ENCODE measurements around the gene FTSJ3. TPM values are rescaled to one million over a fixed set of nuclear protein-coding genes. Genes with fewer than 3 reads are reported as not detected.

The FTSJ3 gene
- total RNA-seq, 1 experiment from 2014 or later, result 82.4 TPM

DNA sequence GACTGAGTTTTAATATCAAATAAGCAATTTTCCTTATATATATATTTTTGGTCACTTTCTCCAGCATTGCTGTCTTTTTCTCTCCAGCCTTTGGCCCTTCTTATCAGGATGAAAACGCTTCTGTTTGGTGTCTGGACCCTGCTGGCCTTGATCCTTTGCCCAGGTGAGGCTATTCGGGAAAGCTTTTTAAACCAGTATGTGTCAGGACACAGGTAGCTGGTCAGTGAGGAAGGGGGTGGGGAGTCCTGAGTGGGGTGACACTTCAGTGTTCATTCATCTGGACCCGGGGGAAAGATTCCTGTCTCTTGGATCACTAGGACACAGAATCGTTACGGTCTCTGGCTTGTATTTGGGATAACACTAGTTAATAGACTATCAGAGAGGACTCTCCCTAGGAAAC is 27.2 kb upstream of the FTSJ3 start:
- intact Hi-C loops (cut with micrococcal nuclease), result no loop called here
- H3K4me1 ChIP-seq (ENCODE audit: insufficient read depth, low read length), result no peaks in the 10 kb centered on the region
- H3K4me2 ChIP-seq (ENCODE audit: low read length), result no peak overlapping the region
- H3K79me2 ChIP-seq (ENCODE audit: low read length), result no peaks in the 10 kb centered on the region
- no peaks in the 10 kb centered on the region for H4K20me1 ChIP-seq (ENCODE audit: low read length)
- no peak for DNase-seq
- TF ChIP-seq, protein P1, sequence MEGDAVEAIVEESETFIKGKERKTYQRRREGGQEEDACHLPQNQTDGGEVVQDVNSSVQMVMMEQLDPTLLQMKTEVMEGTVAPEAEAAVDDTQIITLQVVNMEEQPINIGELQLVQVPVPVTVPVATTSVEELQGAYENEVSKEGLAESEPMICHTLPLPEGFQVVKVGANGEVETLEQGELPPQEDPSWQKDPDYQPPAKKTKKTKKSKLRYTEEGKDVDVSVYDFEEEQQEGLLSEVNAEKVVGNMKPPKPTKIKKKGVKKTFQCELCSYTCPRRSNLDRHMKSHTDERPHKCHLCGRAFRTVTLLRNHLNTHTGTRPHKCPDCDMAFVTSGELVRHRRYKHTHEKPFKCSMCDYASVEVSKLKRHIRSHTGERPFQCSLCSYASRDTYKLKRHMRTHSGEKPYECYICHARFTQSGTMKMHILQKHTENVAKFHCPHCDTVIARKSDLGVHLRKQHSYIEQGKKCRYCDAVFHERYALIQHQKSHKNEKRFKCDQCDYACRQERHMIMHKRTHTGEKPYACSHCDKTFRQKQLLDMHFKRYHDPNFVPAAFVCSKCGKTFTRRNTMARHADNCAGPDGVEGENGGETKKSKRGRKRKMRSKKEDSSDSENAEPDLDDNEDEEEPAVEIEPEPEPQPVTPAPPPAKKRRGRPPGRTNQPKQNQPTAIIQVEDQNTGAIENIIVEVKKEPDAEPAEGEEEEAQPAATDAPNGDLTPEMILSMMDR (conservative IDR thresholded peaks at IDR 0.05; ENCODE audit: low read depth, low read length), result no peak
- TF ChIP-seq EZH2phosphoT487 (IDR thresholded peaks at IDR 0.05; ENCODE audit: borderline replicate concordance, low read length) (no peak), EZH2 (IDR thresholded peaks at IDR 0.05; ENCODE audit: low read length, unreplicated experiment) (no peak)
- peaks cover 1% of the 10 kb centered on the region; the same call in 1 of the 2 replicates for H3K27me3 ChIP-seq (ENCODE audit: low read length)
- H3K4me3 ChIP-seq (ENCODE audit: low read length), result no peak overlapping the region
- POLR2A ChIA-PET (ENCODE audit: unreplicated experiment), result no interaction called here
- no peak overlapping the region for H3K9ac ChIP-seq (ENCODE audit: low read length)
- no peaks in the 10 kb centered on the region for H3F3A ChIP-seq (ENCODE audit: low read length, unreplicated experiment)
- H3K36me3 ChIP-seq (ENCODE audit: low read depth, low read length), result no peaks in the 10 kb centered on the region
- no peak for ATAC-seq
- CTCF ChIA-PET, result no interaction called here
- BruUV-seq (replicated peaks), result no TSS peak
- no peak overlapping the region for H3K27ac ChIP-seq (ENCODE audit: low read length)
- no peak overlapping the region for H2AFZ ChIP-seq (ENCODE audit: low read length)
- no peaks in the 10 kb centered on the region for H3K9me2 ChIP-seq (replicated peaks; ENCODE audit: low read length)
- H3K9me3 ChIP-seq (ENCODE audit: low read length), result no peaks in the 10 kb centered on the region

DNA sequence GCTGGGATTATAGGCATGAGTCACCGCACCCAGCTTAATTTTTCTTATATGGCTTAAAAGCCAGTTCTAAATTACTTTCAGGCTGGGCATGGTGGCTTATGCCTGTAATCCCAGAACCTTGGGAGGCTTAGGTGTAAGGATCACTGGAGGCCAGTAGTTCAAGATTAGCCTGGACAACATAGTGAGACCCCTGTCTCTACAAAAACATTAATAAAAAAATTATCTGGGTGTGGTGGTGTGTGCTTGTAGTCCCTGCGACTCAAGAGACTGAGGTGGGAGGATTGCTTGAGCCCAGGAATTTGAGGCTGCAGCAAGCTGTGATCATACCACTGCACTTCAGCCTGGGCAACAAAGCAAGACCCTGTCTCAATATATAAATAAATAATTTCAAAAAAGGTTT is 25.8 kb upstream of the FTSJ3 start:
- POLR2A ChIA-PET (ENCODE audit: unreplicated experiment), result no interaction called here
- DNase-seq, result no peak
- Histone ChIP-seq H3F3A (ENCODE audit: low read length, unreplicated experiment) (no peaks in the 10 kb centered on the region), H3K79me2 (ENCODE audit: low read length) (no peaks in the 10 kb centered on the region), H3K27me3 (ENCODE audit: low read length) (no peaks in the 10 kb centered on the region), H2AFZ (ENCODE audit: low read length) (no peak overlapping the region), H3K36me3 (ENCODE audit: low read depth, low read length) (no peaks in the 10 kb centered on the region), H4K20me1 (ENCODE audit: low read length) (no peaks in the 10 kb centered on the region), H3K9me2 (replicated peaks; ENCODE audit: low read length) (no peaks in the 10 kb centered on the region), H3K4me3 (ENCODE audit: low read length) (no peak overlapping the region), H3K9ac (ENCODE audit: low read length) (no peak overlapping the region), H3K4me1 (ENCODE audit: insufficient read depth, low read length) (no peaks in the 10 kb centered on the region), H3K27ac (ENCODE audit: low read length) (no peak overlapping the region), H3K9me3 (ENCODE audit: low read length) (peaks cover under 1% of the 10 kb centered on the region; the same call in 1 of the 2 replicates), H3K4me2 (ENCODE audit: low read length) (no peak overlapping the region)
- no TSS peak for BruUV-seq (replicated peaks)
- TF ChIP-seq EZH2phosphoT487 (IDR thresholded peaks at IDR 0.05; ENCODE audit: borderline replicate concordance, low read length) (no peak), EZH2 (IDR thresholded peaks at IDR 0.05; ENCODE audit: low read length, unreplicated experiment) (no peak)
- intact Hi-C loops (cut with micrococcal nuclease), result no loop called here
- no peak for ATAC-seq
- CTCF ChIA-PET, result interaction anchor here (1.0 kb wide), 1 partner anchor 13 kb away, joined by 6 read pairs; no protein-coding TSS in a partner anchor

DNA sequence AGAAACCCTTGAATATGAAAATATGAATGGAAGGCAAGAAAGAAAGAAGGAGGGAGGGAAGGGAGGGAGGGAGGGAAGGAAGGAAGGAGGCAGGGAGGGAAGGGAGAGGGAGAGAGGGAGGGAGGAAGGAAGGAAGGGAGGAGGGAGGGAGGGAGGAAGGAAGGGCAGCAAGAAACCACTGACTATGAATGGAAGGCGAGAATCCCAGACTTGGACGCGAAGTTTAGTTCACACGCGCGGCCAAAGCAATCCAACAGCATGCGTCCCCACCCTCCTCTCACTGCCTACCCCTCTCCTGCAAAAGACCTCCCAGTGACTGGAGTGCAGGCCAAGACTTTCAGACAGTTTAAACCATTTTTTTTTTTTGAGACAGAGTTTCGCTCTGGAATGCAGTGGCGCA is 22.9 kb upstream of the FTSJ3 start:
- Histone ChIP-seq H3K4me2 (ENCODE audit: low read length) (no peak overlapping the region), H3K27me3 (ENCODE audit: low read length) (no peaks in the 10 kb centered on the region), H3K9ac (ENCODE audit: low read length) (no peak overlapping the region), H3K4me3 (ENCODE audit: low read length) (no peak overlapping the region), H3K9me2 (replicated peaks; ENCODE audit: low read length) (no peaks in the 10 kb centered on the region), H3K9me3 (ENCODE audit: low read length) (peaks cover 3% of the 10 kb centered on the region; the same call in 1 of the 2 replicates), H4K20me1 (ENCODE audit: low read length) (no peaks in the 10 kb centered on the region), H3K4me1 (ENCODE audit: insufficient read depth, low read length) (no peaks in the 10 kb centered on the region), H3K27ac (ENCODE audit: low read length) (no peak overlapping the region), H3F3A (ENCODE audit: low read length, unreplicated experiment) (no peaks in the 10 kb centered on the region), H3K79me2 (ENCODE audit: low read length) (no peaks in the 10 kb centered on the region), H2AFZ (ENCODE audit: low read length) (no peak overlapping the region), H3K36me3 (ENCODE audit: low read depth, low read length) (no peaks in the 10 kb centered on the region)
- ATAC-seq, result no peak
- TF ChIP-seq, protein P1 (conservative IDR thresholded peaks at IDR 0.05; ENCODE audit: low read depth, low read length), result no peak
- TF ChIP-seq EZH2phosphoT487 (IDR thresholded peaks at IDR 0.05; ENCODE audit: borderline replicate concordance, low read length), result no peak
- TF ChIP-seq EZH2 (IDR thresholded peaks at IDR 0.05; ENCODE audit: low read length, unreplicated experiment), result no peak
- BruUV-seq (replicated peaks), result no TSS peak
- ChIA-PET POLR2A (ENCODE audit: unreplicated experiment) (no interaction called here), CTCF (no interaction called here)
- DNase-seq, result no peak
- intact Hi-C loops (cut with micrococcal nuclease), result no loop called here

All from PC-3 (cell line).